Measurements from ENCODE around the gene IQUB.

Gene IQUB

GRCh38 chr7:123505221-123505620 is 29.2 kb downstream of the IQUB start:
- no peak for DNase-seq
- Histone ChIP-seq H3K4me3 (ENCODE audit: low read depth in 1 of 2, low read length in 2 of 2) (no peak overlapping the region), H3K27ac (ENCODE audit: low read length) (no peak overlapping the region), H3K4me2 (ENCODE audit: insufficient read depth, low read length) (no peak overlapping the region), H3K36me3 (ENCODE audit: insufficient read depth, low read length) (no peaks in the 10 kb centered on the region), H3K4me1 (ENCODE audit: insufficient read depth, low read length) (no peaks in the 10 kb centered on the region), H3K9ac (ENCODE audit: low read depth, low read length) (no peak overlapping the region), H2AFZ (ENCODE audit: low read depth, low read length) (no peak overlapping the region), H3K79me2 (ENCODE audit: insufficient read depth, low read length) (no peaks in the 10 kb centered on the region), H3K9me3 (ENCODE audit: insufficient read depth, low read length, severe bottlenecking) (peaks cover 7% of the 10 kb centered on the region), H3K27me3 (ENCODE audit: insufficient read depth, low read length, poor library complexity) (no peaks in the 10 kb centered on the region), H4K20me1 (ENCODE audit: insufficient read depth, low read length) (no peaks in the 10 kb centered on the region)
- no peak for TF ChIP-seq CTCF (IDR thresholded peaks at IDR 0.05; ENCODE audit: borderline replicate concordance, extremely low read depth, low read length, poor library complexity, severe bottlenecking)
- TF ChIP-seq EZH2 (IDR thresholded peaks at IDR 0.05; ENCODE audit: borderline replicate concordance, low read depth, low read length, severe bottlenecking) = no peak
- ATAC-seq (ENCODE audit: insufficient read depth, low read depth) = no peak

GRCh38 chr7:123502201-123502600 is 32.2 kb downstream of the IQUB start:
- H3K4me1 ChIP-seq (ENCODE audit: insufficient read depth, low read length) = no peaks in the 10 kb centered on the region
- H2AFZ ChIP-seq (ENCODE audit: low read depth, low read length) = no peak overlapping the region

GRCh38 chr7:123500878-123501489 is 33.4 kb downstream of the IQUB start:
- Histone ChIP-seq H3K27me3 (ENCODE audit: insufficient read depth, low read length, poor library complexity) (no peaks in the 10 kb centered on the region), H3K36me3 (ENCODE audit: insufficient read depth, low read length) (no peaks in the 10 kb centered on the region), H3K4me2 (ENCODE audit: insufficient read depth, low read length) (no peak overlapping the region), H3K9ac (ENCODE audit: low read depth, low read length) (no peak overlapping the region), H4K20me1 (ENCODE audit: insufficient read depth, low read length) (no peaks in the 10 kb centered on the region), H3K27ac (ENCODE audit: low read length) (no peak overlapping the region), H3K4me1 (ENCODE audit: insufficient read depth, low read length) (no peaks in the 10 kb centered on the region), H3K4me3 (ENCODE audit: low read depth in 1 of 2, low read length in 2 of 2) (no peak overlapping the region), H3K79me2 (ENCODE audit: insufficient read depth, low read length) (no peaks in the 10 kb centered on the region), H2AFZ (ENCODE audit: low read depth, low read length) (no peak overlapping the region), H3K9me3 (ENCODE audit: insufficient read depth, low read length, severe bottlenecking) (peaks cover 7% of the 10 kb centered on the region)
- ATAC-seq (ENCODE audit: insufficient read depth, low read depth) (no peak), DNase-seq (no peak)
- TF ChIP-seq CTCF (IDR thresholded peaks at IDR 0.05; ENCODE audit: borderline replicate concordance, extremely low read depth, low read length, poor library complexity, severe bottlenecking) (no peak), EZH2 (IDR thresholded peaks at IDR 0.05; ENCODE audit: borderline replicate concordance, low read depth, low read length, severe bottlenecking) (no peak)

More at GRCh38 chr7:123502201-123502600, 32.2 kb downstream of the IQUB start:
- DNase-seq (no peak), ATAC-seq (ENCODE audit: insufficient read depth, low read depth) (no peak)
- Histone ChIP-seq H3K36me3 (ENCODE audit: insufficient read depth, low read length) (no peaks in the 10 kb centered on the region), H3K27ac (ENCODE audit: low read length) (no peak overlapping the region), H3K79me2 (ENCODE audit: insufficient read depth, low read length) (no peaks in the 10 kb centered on the region), H3K9me3 (ENCODE audit: insufficient read depth, low read length, severe bottlenecking) (peaks cover 7% of the 10 kb centered on the region), H3K4me2 (ENCODE audit: insufficient read depth, low read length) (no peak overlapping the region), H3K9ac (ENCODE audit: low read depth, low read length) (no peak overlapping the region), H4K20me1 (ENCODE audit: insufficient read depth, low read length) (no peaks in the 10 kb centered on the region), H3K27me3 (ENCODE audit: insufficient read depth, low read length, poor library complexity) (no peaks in the 10 kb centered on the region), H3K4me3 (ENCODE audit: low read depth in 1 of 2, low read length in 2 of 2) (no peak overlapping the region)
- TF ChIP-seq CTCF (IDR thresholded peaks at IDR 0.05; ENCODE audit: borderline replicate concordance, extremely low read depth, low read length, poor library complexity, severe bottlenecking) (no peak), EZH2 (IDR thresholded peaks at IDR 0.05; ENCODE audit: borderline replicate concordance, low read depth, low read length, severe bottlenecking) (no peak)
